Astrocyte of the spinal cord (primary cell): ENCODE results near the gene CEP85L.

Source experiments
- DNase-seq: peaks from one replicate; pipeline ENCODE4 v3.0.0; 2011; ENCODE audit warnings: low read depth, low spot score
- H3K4me3 ChIP-seq: 2 replicates; pipeline ENCODE4 v1.5.1; 2011; ENCODE audit warnings: low read depth, mild to moderate bottlenecking, low read length, moderate library complexity
- CTCF ChIP-seq: IDR thresholded peaks from 2 replicates; pipeline ENCODE4 v1.5.1; 2012; ENCODE audit warnings: low read depth, mild to moderate bottlenecking, low read length, inconsistent platforms
- in situ Hi-C: cut with HindIII; loops from 2 replicates; pipeline ENCODE4 v1.10.0; 2017; ENCODE audit warnings: low sequenced_read_pairs

The CEP85L gene

GRCh38 chr6:118663993-118664985 lies 12.9 kb upstream of the CEP85L start:
- no peak overlapping the region for H3K4me3 ChIP-seq
- in situ Hi-C loops: no loop called here
- TF ChIP-seq CTCF: no peak
- no peak for DNase-seq

GRCh38 chr6:118661831-118662230 lies 10.4 kb upstream of the CEP85L start:
- in situ Hi-C loops: no loop called here
- TF ChIP-seq CTCF: no peak
- DNase-seq: no peak
- no peak overlapping the region for H3K4me3 ChIP-seq

GRCh38 chr6:118660218-118660569 lies 8.8 kb upstream of the CEP85L start:
- in situ Hi-C loops: no loop called here
- no peak for TF ChIP-seq CTCF
- DNase-seq: no peak
- no peak overlapping the region for H3K4me3 ChIP-seq

GRCh38 chr6:118659513-118660217 lies 8.3 kb upstream of the CEP85L start:
- DNase-seq: no peak
- in situ Hi-C loops: no loop called here
- no peak for TF ChIP-seq CTCF
- H3K4me3 ChIP-seq: no peak overlapping the region

GRCh38 chr6:118656847-118657451 lies 5.6 kb upstream of the CEP85L start:
- no peak overlapping the region for H3K4me3 ChIP-seq
- no peak for DNase-seq
- in situ Hi-C loops: no loop called here
- no peak for TF ChIP-seq CTCF

- no peak for TF ChIP-seq CTCF
- in situ Hi-C loops: no loop called here
- DNase-seq: no peak
- H3K4me3 ChIP-seq: peak overlapping the region; percentile 83
These were observed 742 bp upstream of the CEP85L start for GRCh38 chr6:118652051-118652615.
